ENCODE results near the gene PLCB3.

Gene PLCB3

DNA sequence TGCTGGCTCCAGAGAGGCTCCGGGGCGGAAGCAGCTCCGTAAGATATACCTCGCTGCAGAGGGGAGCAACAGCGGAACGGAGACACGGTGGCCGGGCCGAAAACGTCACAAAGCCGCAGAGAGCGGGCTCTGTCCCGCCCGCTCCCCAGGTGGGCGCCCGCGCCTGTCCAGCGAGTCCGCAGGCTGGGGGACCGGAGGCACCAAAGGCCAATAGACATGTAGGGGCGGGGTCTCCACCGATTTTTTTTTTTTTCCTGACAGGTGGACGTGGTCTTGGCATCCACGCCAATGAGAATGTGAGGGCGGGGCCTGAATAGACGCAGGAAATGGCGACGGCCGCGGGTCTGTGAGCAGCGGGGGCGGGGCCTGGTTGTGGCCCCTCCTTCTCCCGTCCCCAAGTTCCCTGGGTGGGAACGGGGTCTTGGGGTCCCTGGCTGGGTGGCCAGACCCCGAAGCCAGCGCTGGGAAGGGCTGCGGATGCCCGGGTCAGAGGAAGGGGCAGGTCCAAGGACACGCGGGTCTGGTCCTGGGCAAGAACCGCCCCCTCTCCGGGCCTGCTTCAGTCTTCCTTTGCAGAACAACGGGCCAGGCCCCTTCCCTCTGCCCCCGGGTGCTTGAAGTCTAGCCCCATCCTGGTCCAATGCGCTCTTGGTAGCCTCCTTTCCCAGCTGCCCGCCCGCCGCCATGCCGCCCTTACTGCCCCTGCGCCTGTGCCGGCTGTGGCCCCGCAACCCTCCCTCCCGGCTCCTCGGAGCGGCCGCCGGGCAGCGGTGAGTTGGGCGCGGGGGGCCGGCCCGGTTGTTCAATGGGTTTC, 21.0 kb upstream of the PLCB3 start, which contains the start of gene DNAJC4:
Gene DNAJC4, plus strand, starts transcription at position 378 of the 814 bp plus-strand sequence. Its CDS starts 307 bp downstream, at position 685.
- TF ChIP-seq, protein P1, sequence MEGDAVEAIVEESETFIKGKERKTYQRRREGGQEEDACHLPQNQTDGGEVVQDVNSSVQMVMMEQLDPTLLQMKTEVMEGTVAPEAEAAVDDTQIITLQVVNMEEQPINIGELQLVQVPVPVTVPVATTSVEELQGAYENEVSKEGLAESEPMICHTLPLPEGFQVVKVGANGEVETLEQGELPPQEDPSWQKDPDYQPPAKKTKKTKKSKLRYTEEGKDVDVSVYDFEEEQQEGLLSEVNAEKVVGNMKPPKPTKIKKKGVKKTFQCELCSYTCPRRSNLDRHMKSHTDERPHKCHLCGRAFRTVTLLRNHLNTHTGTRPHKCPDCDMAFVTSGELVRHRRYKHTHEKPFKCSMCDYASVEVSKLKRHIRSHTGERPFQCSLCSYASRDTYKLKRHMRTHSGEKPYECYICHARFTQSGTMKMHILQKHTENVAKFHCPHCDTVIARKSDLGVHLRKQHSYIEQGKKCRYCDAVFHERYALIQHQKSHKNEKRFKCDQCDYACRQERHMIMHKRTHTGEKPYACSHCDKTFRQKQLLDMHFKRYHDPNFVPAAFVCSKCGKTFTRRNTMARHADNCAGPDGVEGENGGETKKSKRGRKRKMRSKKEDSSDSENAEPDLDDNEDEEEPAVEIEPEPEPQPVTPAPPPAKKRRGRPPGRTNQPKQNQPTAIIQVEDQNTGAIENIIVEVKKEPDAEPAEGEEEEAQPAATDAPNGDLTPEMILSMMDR (conservative IDR thresholded peaks at IDR 0.05; ENCODE audit: low read depth), result no peak
- DNase-seq (ENCODE audit: low spot score), result no peak
- peak within 1 kb of the TSS; percentile 98 for H3K27ac ChIP-seq
- ChIA-PET CTCF (interaction anchor here (0.6 kb wide), 2 partner anchors 77 to 1549 kb away, joined by 3 to 4 read pairs; no protein-coding TSS in a partner anchor), POLR2A (ENCODE audit: low non-redundant PET) (interaction anchor here (0.5 kb wide), 1 partner anchor 94 kb away, joined by 3 read pairs; no protein-coding TSS in a partner anchor)

DNA sequence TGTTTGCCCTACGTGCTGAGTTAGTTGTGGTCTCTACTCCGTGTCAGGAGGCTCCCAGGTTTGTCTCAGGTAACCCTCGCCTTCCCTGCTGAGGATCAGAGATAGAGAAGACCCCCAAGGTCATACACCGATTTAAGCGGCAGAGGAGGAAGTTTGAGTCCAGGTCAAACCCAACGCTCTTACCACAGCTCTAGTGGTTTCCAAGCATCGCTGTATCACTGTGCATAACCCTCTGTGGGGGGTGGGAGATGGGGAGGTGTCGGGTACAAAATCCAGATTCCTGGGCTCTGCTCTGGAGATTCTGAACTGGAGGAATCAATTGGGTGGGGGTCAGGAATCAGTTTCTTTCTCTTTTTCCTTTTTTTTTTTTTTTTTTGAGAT, 20.4 kb upstream of the PLCB3 start:
- POLR2A ChIA-PET (ENCODE audit: low non-redundant PET), result no interaction called here
- TF ChIP-seq, protein P1 (conservative IDR thresholded peaks at IDR 0.05; ENCODE audit: low read depth), result no peak
- no peak for DNase-seq (ENCODE audit: low spot score)

GRCh38 chr11:64231546-64231945, 19.8 kb upstream of the PLCB3 start:
- POLR2A ChIA-PET (ENCODE audit: low non-redundant PET), result no interaction called here
- DNase-seq (ENCODE audit: low spot score), result no peak
- TF ChIP-seq, protein P1 (conservative IDR thresholded peaks at IDR 0.05; ENCODE audit: low read depth), result no peak
- CTCF ChIA-PET, result interaction anchor here (1.7 kb wide), 1 partner anchor 69 kb away, joined by 6 read pairs; the partner anchor contains the start of gene CATSPERZ
- peak overlapping the region; percentile 98 for H3K27ac ChIP-seq

More for the DNA sequence above, 20.4 kb upstream of the PLCB3 start:
- peak overlapping the region; percentile 98 for H3K27ac ChIP-seq
- CTCF ChIA-PET, result interaction anchor here (1.7 kb wide), 1 partner anchor 70 kb away, joined by 6 read pairs; the partner anchor contains the start of gene CATSPERZ

DNA sequence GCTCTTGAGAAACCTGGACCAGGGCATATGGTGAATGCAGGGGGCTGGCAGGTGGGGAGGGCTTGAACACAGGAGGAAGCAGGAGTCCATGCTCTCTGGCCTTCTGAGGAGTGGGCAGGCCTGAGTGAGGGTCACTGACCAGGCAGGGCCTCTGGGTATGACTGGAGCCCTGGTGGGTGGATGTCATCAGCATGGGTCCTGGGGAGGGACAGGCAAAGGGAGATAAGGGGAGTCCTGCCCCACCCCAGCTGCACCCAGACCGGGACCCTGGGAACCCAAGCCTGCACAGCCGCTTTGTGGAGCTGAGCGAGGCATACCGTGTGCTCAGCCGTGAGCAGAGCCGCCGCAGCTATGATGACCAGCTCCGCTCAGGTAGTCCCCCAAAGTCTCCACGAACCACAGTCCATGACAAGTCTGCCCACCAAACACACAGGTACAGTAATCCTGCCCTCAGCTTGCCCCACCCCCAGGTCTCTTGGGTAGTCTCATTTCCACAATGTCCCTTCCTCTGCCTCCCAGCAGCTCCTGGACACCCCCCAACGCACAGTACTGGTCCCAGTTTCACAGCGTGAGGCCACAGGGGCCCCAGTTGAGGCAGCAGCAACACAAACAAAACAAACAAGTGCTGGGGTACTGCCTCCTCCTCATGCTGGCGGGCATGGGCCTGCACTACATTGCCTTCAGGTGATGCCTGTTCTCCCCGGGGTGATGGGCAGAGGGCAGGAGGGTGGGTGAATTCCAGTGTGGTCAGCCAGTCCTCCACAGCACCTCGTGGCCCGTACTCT, 19.0 kb upstream of the PLCB3 start:
- ChIA-PET CTCF (interaction anchor here (0.6 to 1.7 kb wide), 4 partner anchors 19 to 382 kb away, joined by 3 to 6 read pairs (median 4); partner anchors contain the start of genes CATSPERZ and PLCB3), POLR2A (ENCODE audit: low non-redundant PET) (interaction anchor here (0.6 to 1.0 kb wide), 3 partner anchors 9 to 99 kb away, joined by 3 read pairs; partner anchors contain the start of gene FKBP2)
- no peak for DNase-seq (ENCODE audit: low spot score)
- peak overlapping the region; percentile 98 for H3K27ac ChIP-seq
- TF ChIP-seq, protein P1 (conservative IDR thresholded peaks at IDR 0.05; ENCODE audit: low read depth), result no peak

DNA sequence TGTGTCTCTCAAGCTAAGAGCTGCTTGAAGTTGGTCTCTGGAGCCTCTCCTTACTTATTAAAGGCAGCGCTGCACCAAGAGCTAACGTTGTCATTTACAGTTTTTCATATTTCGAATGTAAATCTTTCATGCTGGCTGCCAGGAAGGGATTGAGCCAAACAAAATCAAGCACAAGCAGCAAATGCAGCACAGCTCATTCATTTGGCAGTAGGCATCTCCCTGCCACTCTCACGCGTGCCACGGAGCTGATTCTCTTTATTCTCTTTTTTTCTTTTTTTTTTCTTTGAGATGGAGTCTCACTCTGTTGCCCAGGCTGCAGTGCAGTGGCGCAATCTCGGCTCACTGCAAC, 18.4 kb upstream of the PLCB3 start:
- H3K27ac ChIP-seq, result peak overlapping the region; percentile 98
- ChIA-PET CTCF (interaction anchor here (0.6 to 1.7 kb wide), 5 partner anchors 19 to 382 kb away, joined by 3 to 6 read pairs (median 3); partner anchors contain the start of genes CATSPERZ and PLCB3), POLR2A (ENCODE audit: low non-redundant PET) (interaction anchor here (0.6 to 1.0 kb wide), 3 partner anchors 8 to 99 kb away, joined by 3 read pairs; partner anchors contain the start of gene FKBP2)
- TF ChIP-seq, protein P1 (conservative IDR thresholded peaks at IDR 0.05; ENCODE audit: low read depth), result no peak
- no peak for DNase-seq (ENCODE audit: low spot score)

Measured in RWPE1 (cell line).